ENCODE results near the gene GNB1L. TPM values are rescaled to one million over a fixed set of nuclear protein-coding genes. Genes with fewer than 3 reads are reported as not detected.

The GNB1L gene
- total RNA-seq, 1 donor from 2014 or later, result 7.0 TPM

DNA sequence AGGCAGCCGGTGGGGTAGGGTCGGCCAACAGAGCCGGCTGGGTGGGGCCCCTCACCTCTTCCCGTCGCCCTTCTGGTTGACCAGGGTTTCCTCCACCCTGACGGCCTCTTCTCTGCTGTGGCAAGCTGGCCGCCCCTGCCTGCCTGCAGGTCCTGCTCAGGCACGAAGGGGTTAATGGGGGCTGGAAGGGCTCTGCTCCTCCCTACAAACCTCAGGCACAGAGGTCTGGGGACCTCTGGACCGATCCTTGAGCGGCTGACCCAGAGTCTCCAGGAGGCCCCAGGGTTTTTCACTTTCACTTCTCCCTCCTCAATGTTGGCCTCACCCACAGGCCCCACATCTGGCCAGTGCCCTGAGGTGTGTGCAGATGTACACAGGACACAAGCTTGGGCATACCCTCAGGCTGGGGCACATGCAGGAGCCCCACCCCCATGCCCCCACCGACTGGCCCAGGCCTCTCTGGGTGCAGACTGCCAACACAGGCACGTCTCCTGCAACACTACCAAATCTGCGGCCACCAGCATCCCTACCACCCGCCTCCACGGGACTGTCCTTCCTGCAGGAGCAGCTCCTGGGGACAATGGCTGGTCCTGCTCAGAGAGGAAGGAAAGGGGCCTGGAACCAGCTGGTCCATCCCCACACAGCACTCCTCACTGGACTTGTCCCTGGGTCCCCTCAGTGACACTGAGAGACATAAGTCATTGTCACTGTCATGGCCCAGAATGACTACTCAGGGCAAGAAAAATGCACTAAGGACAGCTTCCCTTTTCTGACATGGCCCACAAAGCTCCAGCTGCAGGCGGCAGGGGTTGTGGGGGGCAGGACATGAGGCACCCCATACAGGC, 97.3 kb downstream of the GNB1L start:
- no peaks in the 10 kb centered on the region for H3K36me3 ChIP-seq (ENCODE audit: control insufficient read depth, insufficient read depth, low read length)
- DNase-seq (ENCODE audit: low read depth), result no peak
- TF ChIP-seq, protein P1, sequence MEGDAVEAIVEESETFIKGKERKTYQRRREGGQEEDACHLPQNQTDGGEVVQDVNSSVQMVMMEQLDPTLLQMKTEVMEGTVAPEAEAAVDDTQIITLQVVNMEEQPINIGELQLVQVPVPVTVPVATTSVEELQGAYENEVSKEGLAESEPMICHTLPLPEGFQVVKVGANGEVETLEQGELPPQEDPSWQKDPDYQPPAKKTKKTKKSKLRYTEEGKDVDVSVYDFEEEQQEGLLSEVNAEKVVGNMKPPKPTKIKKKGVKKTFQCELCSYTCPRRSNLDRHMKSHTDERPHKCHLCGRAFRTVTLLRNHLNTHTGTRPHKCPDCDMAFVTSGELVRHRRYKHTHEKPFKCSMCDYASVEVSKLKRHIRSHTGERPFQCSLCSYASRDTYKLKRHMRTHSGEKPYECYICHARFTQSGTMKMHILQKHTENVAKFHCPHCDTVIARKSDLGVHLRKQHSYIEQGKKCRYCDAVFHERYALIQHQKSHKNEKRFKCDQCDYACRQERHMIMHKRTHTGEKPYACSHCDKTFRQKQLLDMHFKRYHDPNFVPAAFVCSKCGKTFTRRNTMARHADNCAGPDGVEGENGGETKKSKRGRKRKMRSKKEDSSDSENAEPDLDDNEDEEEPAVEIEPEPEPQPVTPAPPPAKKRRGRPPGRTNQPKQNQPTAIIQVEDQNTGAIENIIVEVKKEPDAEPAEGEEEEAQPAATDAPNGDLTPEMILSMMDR (IDR thresholded peaks at IDR 0.05; ENCODE audit: insufficient read depth, low read length, poor library complexity, severe bottlenecking), result no peak
- H3K4me3 ChIP-seq (ENCODE audit: low read depth, low read length), result no peak overlapping the region
- peaks cover 93% of the 10 kb centered on the region for H3K27me3 ChIP-seq (ENCODE audit: control insufficient read depth, insufficient read depth, low read length)

DNA sequence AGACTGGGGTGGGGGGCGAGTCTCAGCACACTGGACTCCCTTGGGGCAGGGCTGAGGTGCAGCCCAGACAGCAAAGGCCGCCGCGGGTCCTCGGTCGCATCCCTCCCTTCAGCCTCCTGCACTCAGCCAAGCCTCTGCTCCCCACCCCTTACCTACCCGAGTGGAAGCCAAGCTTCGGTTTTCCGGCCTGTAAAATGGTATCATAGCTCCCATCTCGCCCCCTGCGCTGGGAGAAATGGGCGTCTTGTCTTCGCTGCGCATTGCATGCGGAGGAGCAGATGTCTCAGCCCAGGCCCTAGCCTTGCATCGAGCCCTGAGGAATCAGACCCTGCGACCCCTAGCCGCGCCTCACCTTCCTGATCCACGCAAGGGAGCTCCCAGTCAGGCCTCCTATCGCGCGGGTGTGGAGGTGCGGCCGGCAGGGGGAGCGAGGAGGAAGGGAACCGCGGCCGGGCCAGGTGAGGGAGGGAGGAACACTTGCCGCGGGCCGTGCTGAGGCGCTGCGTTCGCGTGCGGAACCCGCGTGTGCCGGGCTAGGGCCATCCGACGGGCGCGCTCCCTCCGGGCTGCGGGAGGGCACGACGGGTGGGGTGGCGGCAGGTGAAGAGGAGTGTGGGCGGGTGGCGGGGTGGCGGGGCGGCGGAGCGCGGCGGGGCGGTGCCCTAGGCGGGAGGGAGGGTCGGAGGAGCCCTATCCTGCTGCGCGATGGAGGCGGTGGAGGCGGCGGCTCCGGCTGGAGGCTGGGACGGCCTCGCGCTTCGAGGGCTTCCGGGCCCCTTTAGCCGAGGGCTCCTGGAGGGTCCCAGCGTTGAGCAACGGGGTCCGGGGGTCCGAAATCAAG, 98.2 kb downstream of the GNB1L start:
- Histone ChIP-seq H3K27me3 (ENCODE audit: control insufficient read depth, insufficient read depth, low read length) (peaks cover 92% of the 10 kb centered on the region), H3K4me3 (ENCODE audit: low read depth, low read length) (no peak overlapping the region), H3K36me3 (ENCODE audit: control insufficient read depth, insufficient read depth, low read length) (no peaks in the 10 kb centered on the region)
- no peak for DNase-seq (ENCODE audit: low read depth)
- TF ChIP-seq, protein P1 (IDR thresholded peaks at IDR 0.05; ENCODE audit: insufficient read depth, low read length, poor library complexity, severe bottlenecking), result peak; percentile 52

DNA sequence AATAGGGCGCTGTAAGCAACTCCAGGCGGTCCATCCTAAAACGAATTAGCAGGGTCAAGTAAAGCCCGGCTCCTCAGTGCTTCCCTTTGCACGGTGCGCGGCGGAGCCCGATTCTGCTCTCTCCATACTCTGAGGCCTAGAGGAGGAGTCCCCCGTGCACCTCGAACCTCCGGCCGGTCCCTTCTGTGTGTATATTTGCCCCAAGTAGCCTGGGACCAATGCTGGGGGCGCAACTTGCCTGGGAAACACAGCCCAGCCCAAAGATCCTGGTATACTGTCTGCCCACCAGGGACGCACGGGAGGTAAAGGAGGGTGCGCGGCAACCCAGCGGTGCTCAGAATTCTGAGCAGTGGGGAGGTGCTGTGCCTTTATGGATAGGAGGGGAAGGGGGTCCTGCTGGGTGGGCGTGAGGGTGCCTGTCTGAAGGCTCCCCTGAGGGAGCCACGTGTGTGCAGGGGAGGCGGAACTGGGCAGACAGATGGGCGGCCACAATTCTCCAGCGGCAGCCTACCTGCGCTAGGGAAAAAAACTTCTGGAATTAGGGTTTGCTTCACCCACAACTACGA, 98.9 kb downstream of the GNB1L start:
- H3K27me3 ChIP-seq (ENCODE audit: control insufficient read depth, insufficient read depth, low read length), result peaks cover 93% of the 10 kb centered on the region
- TF ChIP-seq, protein P1 (IDR thresholded peaks at IDR 0.05; ENCODE audit: insufficient read depth, low read length, poor library complexity, severe bottlenecking), result no peak
- no peak overlapping the region for H3K4me3 ChIP-seq (ENCODE audit: low read depth, low read length)
- H3K36me3 ChIP-seq (ENCODE audit: control insufficient read depth, insufficient read depth, low read length), result no peaks in the 10 kb centered on the region
- no peak for DNase-seq (ENCODE audit: low read depth)

DNA sequence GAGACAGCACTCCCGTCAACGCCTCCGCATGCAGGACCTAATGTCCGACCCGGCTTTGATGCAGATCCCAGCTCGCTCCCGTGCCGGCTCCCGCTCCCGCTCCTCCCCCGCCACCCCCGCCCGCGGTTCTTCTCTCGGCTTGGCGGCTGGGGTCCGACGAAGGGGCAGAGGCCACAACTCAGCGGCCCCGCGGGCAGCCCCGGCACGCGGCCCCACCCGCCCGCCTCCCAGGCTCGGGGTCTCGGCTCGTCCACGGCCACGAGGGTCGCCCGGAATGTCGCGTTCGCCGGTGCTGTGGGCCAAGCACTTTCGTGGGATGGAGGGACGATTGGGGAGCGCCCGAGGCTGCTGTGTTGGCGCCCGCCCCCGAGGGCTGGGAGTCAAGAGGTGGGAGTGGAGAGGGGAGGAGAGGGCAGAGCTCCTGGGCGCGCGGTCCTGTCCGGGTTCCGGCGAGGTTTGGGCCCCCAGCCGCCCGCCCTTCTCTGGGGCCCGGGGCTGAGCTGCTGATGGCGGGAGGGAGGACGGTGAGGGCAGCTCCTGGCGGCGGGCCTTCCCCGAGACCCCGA, 99.4 kb downstream of the GNB1L start:
- H3K36me3 ChIP-seq (ENCODE audit: control insufficient read depth, insufficient read depth, low read length), result no peaks in the 10 kb centered on the region
- TF ChIP-seq, protein P1 (IDR thresholded peaks at IDR 0.05; ENCODE audit: insufficient read depth, low read length, poor library complexity, severe bottlenecking), result no peak
- peaks cover 96% of the 10 kb centered on the region for H3K27me3 ChIP-seq (ENCODE audit: control insufficient read depth, insufficient read depth, low read length)
- no peak for DNase-seq (ENCODE audit: low read depth)
- H3K4me3 ChIP-seq (ENCODE audit: low read depth, low read length), result no peak overlapping the region

DNA sequence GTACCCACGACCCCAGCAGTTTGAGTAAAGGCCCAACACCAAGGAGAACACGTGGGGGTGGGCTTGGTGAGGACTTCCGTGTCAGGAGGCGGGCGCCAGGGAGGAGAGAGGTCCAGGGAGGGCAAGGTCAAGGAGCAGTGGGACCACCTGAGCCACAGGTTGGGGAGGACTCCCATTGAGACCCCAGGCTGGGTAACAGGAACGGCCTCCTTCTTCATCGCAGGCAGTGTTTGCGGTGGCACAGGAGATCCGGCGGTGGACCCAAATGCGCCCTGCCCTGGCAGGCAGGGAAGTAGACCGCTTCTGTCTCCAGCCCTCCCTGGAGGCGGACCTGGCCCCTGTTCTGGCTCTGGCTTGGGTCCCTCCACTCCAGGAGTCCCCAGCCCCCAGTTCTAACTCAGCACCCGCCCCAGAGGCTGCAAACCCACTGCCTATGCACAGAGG, 100.0 kb downstream of the GNB1L start:
- H3K4me3 ChIP-seq (ENCODE audit: low read depth, low read length), result no peak overlapping the region
- TF ChIP-seq, protein P1 (IDR thresholded peaks at IDR 0.05; ENCODE audit: insufficient read depth, low read length, poor library complexity, severe bottlenecking), result no peak

More for the DNA sequence above, 100.0 kb downstream of the GNB1L start:
- no peak for DNase-seq (ENCODE audit: low read depth)
- Histone ChIP-seq H3K27me3 (ENCODE audit: control insufficient read depth, insufficient read depth, low read length) (peaks cover 96% of the 10 kb centered on the region), H3K36me3 (ENCODE audit: control insufficient read depth, insufficient read depth, low read length) (no peaks in the 10 kb centered on the region)
